Activated CD4-positive, alpha-beta T cell treated with anti-CD3 and anti-CD28 coated beads, Interleukin-2, Interleukin-6, amounts not matched to agents 100 ng/mL and 50 ng/mL, durations not matched to agents 16 hours and 8 hours (primary cell): ENCODE results near the gene ARL16.

Experiments used
- DNase-seq: peaks from one replicate; pipeline ENCODE4 v3.0.0-alpha.2; 2020

Gene ARL16

DNA sequence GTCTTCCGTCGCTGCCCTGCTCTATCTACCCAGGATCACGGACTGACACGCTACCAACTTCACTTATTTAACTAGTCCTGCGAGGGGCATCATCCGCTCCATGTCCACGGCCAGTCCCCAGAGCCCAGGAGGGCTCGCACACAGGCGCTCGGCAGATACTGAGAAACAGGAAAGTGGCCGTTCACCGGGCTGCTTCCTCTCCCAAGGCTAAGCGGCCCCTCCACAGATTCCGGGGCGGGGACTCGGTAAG lies 17.6 kb downstream of the ARL16 start:
- DNase-seq, result no peak

DNA sequence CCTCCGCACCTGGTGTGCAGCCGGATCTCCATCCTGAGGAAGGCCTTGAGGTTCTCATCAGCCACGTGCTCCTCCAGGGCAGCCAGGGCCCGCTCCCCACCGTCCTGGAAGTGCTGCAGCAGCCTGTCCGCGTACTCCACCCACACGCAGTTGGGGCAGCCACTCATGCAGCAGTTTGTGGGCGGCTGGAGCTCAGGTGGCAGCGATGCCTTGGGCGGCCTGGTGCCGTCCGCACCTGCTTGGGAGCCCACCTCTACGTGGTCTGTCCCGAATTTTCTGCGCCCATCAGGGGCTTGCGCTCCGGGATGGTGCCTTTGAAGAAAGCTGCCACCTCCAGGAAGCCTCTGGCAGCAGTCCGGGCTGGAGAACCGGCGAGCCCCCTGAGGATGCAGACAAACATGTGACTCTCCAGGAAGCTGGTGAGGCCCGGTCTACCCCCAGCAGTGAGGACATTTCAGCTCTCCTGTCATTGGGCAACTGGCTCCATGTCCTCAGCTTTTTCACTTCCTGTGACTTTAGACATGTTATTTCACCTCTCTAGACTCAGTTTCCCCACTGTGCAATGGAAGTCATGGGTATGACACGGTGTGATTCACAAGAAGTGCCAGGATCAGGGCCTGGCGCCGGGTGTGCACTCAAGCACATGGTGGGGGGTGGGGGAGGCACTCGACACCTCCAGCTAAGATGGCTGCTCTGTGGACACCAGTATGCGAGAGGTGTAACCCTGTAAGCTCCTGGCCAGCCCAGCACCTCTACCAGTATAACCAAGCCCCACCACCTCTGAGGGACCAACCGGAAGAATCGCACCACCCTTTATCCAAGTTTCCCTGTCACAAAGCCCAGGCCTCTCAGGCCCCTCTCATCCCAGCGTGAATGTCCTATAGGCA lies 18.1 kb downstream of the ARL16 start:
- peak; percentile 76 for DNase-seq

GRCh38 chr17:81664051-81664470 lies 19.5 kb downstream of the ARL16 start:
- peak; percentile 31 for DNase-seq

GRCh38 chr17:81662002-81662401 lies 21.6 kb downstream of the ARL16 start:
- DNase-seq, result no peak

DNA sequence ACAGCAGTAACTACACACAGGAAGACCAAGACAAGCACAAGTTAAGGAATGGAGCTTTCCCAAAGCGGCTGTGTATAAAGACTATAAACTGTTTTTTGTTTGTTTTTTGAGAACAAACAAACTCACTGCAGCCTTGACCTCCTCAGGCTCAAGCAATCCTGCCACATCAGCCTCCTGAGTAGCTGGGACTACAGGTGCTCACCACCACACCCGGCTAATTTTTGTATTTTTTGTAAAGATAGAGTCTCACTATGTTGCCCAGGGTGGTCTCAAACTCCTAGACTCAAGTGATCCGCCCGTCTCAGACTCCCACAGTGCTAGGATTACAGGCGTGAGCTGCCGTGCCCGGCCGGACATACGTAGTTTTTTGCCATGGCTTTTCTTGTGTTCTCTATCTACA lies 23.2 kb downstream of the ARL16 start:
- DNase-seq, result no peak

DNA sequence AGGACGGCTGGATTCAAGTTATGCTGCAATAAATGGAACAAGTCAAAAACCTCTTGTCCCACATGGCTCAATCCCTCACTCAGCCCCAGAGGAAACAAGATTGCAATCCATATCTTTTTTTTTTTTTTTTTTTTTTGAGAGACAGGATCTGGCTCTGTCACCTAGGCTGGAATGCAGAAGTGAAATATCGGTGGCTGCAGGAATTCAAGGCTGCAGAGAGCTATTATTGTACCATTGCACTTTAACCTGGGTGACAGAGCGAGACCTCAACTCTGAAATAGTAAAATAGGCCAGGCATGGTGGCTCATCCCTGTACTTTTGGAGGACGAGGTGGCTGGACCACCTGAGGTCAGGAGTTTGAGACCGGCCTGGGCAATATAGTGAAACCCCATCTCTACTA lies 24.6 kb downstream of the ARL16 start:
- no peak for DNase-seq

- no peak for DNase-seq
Measured at GRCh38 chr17:81656835-81657234, 26.8 kb downstream of the ARL16 start.

- no peak for DNase-seq
Measured at GRCh38 chr17:81656118-81656743, 27.4 kb downstream of the ARL16 start, which contains the start of gene PDE6G. PDE6G (minus strand) TSS chr17:81656542; CDS start chr17:81653305, 3,237 bp downstream.

GRCh38 chr17:81655378-81656117 lies 28.0 kb downstream of the ARL16 start:
- no peak for DNase-seq

DNA sequence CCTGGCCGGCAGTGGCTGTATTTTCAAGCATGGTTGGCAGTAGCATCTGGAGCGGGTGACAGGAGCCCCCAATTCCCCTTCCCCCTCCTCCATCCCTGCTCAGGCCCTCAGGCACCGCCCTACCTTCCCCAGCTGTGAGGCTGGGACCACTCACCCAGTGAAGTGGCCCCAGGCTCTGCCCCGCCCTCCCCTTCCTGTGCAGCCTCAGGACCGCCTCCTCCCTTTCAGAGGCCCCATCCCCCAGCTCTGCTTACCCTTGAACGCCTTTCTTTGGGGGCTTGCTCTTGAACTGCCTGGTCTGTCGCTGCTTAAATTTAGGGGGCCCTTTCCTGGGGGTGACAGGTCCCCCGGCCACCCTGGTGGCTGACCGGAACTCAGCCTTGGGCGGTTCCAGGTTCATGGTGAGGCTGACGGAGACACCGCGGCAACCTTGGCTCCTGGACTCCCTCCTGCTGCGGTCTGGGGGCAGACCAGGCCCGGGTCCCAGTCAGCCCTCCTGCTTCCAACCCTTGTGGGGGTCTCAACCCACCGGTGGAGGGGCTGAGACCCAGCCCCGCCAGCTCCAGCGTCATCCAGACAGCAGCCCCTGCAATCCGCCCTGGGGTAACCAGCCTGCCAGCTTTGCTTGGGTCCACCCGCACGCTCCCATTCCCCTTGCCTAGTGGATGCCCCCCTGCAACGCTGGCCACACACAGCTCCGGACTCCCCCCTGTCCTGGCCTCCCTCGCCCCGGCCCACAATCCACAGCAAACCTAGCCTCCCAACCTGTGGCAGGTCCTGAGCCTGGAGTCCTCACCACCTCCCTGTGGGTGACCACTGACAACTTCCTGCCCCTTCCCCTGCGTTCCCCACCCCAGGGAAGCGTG lies 30.5 kb downstream of the ARL16 start:
- peak; percentile 11 for DNase-seq

GRCh38 chr17:81651692-81652091 lies 31.9 kb downstream of the ARL16 start:
- no peak for DNase-seq

- DNase-seq, result no peak
Measured at GRCh38 chr17:81650951-81651350, 32.6 kb downstream of the ARL16 start.

DNA sequence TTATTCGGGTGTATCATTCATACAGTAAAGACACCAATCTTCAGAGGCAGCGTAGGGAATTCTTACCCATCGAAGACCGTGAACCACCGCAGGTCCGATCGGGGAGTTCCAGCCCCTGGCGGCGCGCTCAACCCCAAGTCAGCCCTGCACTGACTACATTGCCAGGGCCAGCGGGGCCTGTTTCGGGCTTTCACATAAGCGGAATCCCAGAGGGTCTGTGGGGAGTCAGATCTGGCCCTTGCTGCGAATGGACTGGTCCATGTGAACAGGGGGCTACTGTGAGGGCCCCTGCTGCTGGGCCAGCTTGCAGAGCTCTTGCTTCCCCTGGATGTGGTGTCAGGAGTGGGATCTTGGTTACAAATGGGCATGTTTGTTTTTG lies 34.9 kb downstream of the ARL16 start:
- DNase-seq, result no peak

GRCh38 chr17:81648013-81648706 lies 35.4 kb downstream of the ARL16 start:
- no peak for DNase-seq

GRCh38 chr17:81647640-81648012 lies 36.0 kb downstream of the ARL16 start:
- no peak for DNase-seq

GRCh38 chr17:81646869-81647600 lies 36.6 kb downstream of the ARL16 start:
- DNase-seq, result no peak

GRCh38 chr17:81644976-81645952 lies 38.3 kb downstream of the ARL16 start:
- no peak for DNase-seq

DNA sequence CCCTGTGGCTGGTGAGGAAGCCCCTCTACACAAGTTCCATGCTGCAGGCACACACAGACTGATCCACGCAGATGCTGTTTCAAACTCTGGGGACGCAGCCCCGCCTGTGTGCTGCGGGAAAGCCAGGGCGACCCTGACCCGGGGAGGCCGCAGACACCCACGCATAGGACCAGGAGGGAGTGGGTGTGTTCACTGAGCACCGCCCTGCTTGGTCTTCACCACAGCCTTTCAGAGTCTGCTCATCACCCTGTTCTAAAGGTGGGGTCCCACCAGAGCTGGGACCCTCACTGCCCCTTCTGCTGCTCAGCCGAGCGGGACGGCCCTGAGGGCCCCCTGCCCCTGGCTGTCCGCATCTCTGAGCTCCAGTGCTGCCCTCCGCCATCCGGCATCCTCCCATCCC lies 39.1 kb downstream of the ARL16 start:
- DNase-seq, result no peak

DNA sequence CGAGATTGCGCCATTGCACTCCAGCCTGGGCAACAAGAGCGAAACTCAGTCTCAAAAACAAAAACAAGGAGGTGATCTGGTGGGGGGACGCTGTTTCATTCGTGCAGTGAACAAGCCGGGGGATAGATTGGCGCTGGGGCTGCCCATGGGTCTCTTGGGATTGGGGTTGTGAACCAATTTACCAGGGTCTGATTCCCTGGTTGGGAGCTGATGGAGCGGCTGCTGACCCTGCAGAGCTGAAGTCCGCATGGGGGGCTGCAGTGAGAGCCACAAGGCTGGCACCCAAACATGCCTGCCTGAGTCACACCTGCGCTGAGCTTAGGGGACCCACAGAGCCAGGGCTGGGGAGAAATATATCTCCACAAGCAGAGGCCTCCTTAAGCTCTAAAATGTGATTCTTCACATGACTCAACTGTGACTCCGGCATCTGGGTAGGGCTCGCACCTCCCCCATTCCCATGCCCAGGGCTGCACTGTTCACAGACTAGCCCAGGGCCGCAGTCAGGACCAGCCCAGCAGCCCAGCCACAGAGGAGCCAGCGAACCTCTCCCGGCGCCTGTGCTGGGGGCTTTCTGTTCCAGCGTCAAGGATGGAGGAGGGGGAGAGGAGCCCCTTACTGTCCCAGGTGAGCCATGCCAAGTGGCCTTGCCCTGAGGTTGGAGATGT lies 41.6 kb downstream of the ARL16 start:
- DNase-seq, result no peak

DNA sequence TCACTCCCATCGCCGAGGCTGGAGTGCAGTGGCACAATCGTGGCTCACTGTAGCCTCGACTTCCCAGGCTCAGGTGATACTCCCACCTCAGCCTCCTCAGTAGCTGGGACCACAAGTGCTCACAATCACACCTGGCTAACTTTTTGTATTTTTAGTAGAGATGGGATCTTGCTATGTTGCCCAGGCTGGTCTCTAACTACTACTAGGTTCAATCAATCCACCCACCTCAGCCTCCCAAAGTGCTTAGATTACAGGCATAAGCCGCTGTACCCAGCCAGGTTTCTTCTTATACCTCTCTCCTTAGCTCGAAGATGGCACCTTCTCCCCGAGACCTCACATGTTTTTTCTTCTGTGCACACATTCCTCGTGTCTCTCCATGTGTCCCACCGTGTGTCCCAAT lies 43.6 kb downstream of the ARL16 start:
- DNase-seq, result no peak
